ENCODE data around the gene ZNF473.
"Not testable (repeated sequence)": the region's sequence is repeated elsewhere in the genome, so short reads cannot be mapped to it uniquely, and the experiment has no call there.

The ZNF473 gene

DNA sequence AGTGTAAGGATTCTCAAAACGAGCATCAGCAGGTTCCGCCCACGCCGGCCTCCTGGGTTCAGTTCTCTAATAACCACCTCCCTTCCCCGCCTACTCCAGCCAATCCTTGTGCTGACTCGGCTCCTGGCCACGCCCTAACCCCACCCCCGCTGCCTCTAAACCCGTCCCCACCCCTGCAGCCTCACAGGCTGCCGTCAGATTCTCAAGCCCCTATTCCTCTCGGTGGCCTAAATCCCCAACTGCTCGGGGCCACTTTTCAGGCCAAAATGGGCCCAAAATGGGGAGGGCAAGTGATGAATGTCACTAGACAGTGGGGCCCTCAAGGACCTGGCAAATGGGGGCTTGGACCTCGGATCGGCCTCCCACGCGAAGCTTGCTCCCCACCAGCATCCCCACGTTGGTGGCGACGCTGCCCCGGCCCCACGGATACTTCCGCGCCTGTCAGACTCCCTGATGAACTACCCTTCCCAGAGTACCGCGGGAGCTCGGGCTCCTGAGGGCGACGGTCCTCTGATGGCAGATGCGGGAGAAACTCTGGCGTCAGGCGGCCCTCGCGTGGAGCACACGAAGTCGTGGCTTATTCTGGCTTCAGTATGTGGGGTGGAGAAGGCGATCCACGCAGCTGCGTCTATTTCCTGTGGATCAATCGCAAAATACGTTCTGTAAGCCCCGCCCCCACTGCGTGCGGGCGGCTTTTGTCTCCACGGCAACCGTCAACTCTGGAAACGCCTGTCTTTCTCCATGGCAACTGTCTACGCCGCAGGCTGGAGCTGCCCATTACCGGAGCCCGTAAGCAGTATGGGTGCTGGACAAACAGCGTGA lies 24.8 kb downstream of the ZNF473 start:
- peak; percentile 74 to 88 (median 85) for DNase-seq (ENCODE audit: low read depth in 3 of 3)

DNA sequence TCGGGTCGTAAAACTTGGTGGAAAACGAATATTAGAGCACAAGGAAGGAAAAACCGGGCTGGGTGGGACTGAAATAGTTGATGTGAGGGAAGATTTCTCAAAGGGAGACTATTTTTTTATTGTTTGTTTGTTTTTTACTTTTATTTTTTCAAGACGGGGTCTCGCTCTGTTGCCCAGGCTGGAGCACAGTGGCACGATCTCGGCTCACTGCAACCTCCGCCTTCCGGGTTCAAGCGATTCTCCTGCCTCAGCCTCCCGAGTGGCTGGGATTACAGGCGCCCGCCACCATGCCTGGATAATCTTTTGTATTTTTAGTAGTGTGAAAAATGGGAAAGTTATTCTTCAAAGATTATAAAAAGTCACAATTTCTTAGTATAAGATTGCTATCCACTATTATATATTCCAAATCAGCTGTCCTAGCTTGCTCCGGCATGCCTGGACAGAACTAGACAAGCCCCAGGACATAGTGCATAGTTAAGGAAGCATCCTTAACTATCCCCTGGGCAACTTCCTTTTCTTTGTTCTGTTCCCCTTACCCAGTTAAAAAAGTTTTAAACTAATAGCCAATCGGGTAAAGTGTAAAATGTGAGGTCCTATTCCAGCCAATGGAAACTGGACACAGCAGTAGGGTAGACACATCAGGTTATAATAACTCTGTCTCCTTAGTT lies 25.6 kb downstream of the ZNF473 start:
- not testable (repeated sequence) for DNase-seq (ENCODE audit: low read depth in 3 of 3)

DNA sequence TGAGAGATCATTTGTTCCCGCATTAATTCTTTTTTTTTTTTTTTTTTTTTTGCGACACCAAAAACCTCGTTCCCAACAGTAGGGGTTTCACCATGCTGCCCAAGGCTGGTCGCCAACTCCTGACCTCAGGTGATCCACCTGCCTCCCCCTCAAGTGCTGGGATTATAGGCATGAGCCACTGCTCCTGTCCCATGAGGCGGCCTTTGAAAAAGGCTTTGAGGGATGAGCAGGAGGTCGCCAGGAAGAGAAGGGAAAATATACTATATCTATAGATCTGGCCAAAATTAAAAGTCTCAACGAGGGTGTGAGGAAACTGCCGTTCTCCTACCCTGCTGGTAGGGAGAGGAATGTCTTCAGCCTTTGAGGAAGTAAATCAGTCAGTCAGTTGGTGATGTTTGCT lies 26.2 kb downstream of the ZNF473 start:
- DNase-seq (ENCODE audit: low read depth in 3 of 3): no peak

DNA sequence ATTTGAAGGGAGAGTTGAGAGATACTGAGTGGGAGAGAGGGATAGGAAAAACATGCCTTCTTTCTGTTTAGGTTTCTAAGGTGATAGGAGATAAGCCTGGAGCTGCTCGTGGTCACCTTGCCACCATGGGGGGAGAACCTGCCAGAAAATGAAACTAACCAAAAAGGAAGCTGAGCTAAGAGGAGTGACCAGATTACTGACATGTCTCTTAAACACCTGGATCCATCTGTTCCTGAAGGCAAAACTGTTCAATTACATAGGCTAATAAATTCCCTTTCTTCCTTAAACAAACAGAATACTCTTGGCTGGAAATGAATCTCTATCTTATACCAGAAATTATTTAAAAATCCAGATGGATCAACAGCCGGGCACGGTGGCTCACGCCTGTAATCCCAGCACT lies 27.3 kb downstream of the ZNF473 start:
- no peak for DNase-seq (ENCODE audit: low read depth in 3 of 3)

DNA sequence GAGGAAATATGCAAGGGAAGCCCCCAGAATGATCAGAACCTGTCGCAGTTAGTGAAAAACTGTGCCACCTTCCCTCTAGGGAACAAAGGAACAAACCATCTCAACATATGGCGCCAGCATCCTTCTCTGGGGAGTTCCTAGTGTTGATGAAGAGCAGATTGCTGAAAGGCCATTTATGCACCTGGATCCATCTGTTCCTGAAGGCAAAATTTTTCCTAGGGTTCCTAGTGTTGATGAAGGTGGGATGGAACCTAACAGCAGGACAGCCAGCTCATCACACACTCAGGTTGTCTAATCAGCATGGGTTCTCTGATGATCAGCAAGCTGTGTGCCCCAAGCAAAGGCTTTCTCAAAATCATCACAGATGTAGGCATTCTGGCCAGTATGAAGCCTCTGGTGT lies 32.6 kb downstream of the ZNF473 start:
- DNase-seq (ENCODE audit: low read depth in 3 of 3): no peak

- no peak for DNase-seq (ENCODE audit: low read depth in 3 of 3)
Observed at GRCh38 chr19:50059045-50059444, 33.2 kb downstream of the ZNF473 start.

DNA sequence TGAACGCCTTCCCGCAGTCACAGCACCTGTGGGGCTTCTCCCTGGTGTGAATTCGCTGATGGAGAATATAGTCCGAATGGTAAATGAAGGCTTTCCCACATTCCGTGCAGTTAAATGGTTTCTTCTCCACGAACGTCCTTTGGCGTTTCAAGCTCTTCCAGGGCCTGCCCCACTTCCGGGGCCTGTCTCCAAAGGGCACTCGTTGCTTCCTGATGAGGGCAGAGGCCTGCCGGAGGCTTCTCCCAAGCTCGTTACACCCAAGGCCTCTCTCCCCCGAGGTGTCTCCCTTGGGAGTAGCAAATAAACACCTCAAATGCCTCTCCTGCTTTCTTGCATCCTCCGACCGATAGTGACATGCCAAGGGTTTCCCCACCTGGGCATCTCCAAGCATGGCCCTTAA lies 34.3 kb downstream of the ZNF473 start:
- DNase-seq (ENCODE audit: low read depth in 3 of 3): no peak

- no peak for DNase-seq (ENCODE audit: low read depth in 3 of 3)
Observed at GRCh38 chr19:50061650-50062049, 35.8 kb downstream of the ZNF473 start.

DNA sequence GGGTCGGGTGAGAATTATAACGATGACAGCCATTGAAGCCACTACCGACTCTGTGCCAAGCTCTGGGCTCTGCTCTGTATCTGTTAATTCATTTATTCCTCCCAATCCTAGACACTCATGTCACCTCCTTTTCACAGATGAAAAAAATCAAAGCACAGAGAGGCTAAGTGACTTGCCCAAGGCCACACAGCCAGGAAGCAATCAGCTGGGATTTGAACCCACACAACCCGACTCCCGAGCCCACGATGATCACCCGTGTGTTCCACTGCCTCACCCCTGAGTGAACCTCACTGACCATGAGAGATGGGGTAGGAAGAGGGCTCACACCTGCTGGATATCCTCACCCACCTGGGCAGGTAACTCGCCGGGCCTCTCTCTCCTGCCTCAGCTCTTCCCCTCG lies 40.1 kb downstream of the ZNF473 start:
- DNase-seq (ENCODE audit: low read depth in 3 of 3): no peak

GRCh38 chr19:50067575-50067974 lies 41.8 kb downstream of the ZNF473 start:
- no peak for DNase-seq (ENCODE audit: low read depth in 3 of 3)

DNA sequence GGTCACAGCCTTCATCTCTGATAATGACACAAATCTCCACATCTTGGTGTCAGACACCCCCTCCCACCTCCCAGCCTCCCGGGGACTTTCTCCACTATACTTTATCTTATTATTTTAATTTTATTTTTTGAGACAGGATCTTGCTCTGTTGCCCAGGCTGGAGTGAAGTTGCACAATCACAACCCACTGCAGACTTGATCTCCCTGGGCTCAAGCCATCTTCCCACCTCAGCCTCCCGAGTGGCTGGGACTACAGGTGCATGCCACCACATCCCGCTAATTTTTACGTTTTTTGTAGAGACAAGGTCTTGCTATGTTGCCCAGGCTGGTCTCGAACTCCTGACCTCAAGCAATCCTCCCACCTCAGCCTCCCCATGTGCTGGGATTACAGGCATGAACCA lies 42.6 kb downstream of the ZNF473 start:
- DNase-seq (ENCODE audit: low read depth in 3 of 3): not testable (repeated sequence)

DNA sequence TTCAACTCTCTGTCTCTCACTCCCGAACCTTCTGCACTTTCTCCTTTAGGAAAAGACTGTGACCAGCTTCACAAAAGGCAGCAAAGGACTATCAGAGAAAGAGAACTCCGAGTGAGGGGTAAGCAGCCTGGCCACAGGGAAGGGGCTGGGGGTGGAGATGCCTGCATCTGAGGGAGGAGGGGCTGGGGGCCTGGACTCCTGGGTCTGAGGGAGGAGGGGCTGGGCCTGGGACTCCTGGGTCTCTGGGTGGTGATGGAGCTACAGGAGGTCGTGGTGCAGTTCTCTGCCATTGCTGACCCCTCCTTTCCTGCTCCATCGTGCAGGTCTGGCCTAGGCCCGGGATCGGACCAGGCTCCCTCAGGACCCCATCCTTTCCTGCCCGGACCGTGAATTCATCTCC lies 49.3 kb downstream of the ZNF473 start:
- DNase-seq (ENCODE audit: low read depth in 3 of 3): not testable (repeated sequence)

GRCh38 chr19:50075644-50076372 lies 50.0 kb downstream of the ZNF473 start:
- not testable (repeated sequence) for DNase-seq (ENCODE audit: low read depth in 3 of 3)

DNA sequence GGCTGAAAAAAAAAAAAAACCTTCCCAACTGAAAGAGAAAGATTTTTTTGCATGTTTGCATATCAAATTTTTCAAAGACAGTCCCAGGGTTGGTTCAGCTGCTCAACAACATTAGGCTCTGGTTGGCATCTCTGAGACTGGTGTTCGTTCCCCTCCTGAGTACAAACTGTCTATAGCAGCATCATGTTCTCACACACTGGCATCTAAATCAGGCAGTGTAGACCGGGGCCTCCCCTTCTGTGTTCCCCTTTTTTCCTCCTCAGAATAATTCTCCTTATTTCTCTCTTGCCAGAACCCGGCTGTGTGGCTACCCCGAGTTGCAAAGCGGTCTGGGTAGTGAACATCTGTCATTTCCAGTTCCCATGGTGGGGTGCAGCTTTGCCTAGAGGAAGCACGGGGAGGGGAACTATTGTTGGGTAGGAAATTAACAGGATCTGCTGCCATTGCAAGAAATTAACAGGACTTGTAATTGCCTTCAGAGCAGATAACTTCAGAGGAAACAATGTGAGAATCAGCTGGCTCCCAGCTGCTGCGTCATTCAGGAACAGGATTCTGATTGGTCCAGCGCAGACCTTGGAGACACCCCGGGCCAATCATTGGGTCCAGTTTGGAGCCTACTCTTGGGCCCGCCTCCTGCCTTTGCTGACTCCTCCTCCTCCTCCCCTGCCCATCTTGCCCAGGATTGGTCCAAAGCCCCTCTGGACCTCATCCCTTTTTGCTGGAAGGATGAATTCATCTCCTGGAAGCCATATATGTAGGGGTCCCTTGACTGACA lies 51.0 kb downstream of the ZNF473 start:
- DNase-seq (ENCODE audit: low read depth in 3 of 3): not testable (repeated sequence)

DNA sequence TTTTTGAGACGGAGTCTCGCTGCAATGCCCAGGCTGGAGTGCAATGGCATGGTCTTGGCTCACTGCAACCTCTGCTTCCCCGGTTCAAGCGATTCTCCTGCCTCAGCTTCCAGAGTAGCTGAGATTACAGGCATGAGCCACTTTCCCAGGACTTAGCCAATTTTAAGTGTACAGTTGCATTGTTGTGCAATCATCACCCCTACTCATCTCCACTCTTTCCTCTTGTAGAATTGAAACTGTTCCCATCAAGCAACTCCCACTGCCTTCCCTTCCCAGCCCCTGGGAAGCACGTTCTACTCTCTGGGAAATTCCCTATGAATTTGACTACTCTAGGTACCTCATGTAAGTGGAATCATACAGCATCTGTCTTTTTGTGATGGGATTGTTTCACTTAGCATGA lies 53.2 kb downstream of the ZNF473 start:
- DNase-seq (ENCODE audit: low read depth in 3 of 3): not testable (repeated sequence)

GRCh38 chr19:50084440-50084839 lies 58.6 kb downstream of the ZNF473 start:
- DNase-seq (ENCODE audit: low read depth in 3 of 3): not testable (repeated sequence)

GRCh38 chr19:50087153-50087552 lies 61.3 kb downstream of the ZNF473 start:
- not testable (repeated sequence) for DNase-seq (ENCODE audit: low read depth in 3 of 3)

DNA sequence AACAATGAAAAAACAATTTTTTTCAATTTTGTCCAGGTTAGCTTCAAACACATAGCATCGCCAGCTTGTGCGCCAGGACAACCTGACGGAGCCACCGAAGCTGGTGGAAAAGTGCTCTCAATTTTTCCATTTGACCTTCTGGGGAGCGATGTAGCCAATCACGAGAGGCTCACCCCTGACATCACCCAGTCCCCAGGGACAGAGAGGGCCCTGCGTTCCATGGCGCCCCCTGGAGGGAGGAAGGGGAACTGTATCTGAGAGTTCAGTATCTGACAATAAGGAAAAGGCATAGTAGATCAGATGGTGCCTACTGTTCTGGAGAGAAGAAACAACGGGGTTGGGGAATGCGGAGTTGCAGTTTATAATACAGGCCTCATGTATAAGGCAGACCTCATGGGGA lies 64.9 kb downstream of the ZNF473 start:
- DNase-seq (ENCODE audit: low read depth in 3 of 3): peak in 2 of 3 experiments; percentile 3 to 6

- DNase-seq (ENCODE audit: low read depth in 3 of 3): not testable (repeated sequence)
Observed at GRCh38 chr19:50091786-50092185, 66.0 kb downstream of the ZNF473 start.

DNA sequence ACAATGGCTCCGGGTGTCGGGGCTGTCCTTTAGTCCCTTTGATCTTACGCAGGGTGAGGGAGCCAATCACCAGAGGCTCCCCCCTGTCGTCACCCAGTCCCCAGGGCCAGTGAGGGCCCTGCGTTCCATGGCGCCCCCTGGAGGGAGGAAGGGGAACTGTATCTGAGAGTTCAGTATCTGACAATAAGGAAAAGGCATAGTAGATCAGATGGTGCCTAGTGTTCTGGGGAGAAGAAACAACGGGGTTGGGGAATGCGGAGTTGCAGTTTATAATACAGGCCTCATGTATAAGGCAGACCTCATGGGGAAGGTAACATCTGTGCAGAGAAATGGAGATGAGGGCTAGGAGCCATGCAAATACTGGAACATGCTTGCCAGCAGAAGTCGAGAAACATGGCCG lies 66.8 kb downstream of the ZNF473 start:
- not testable (repeated sequence) for DNase-seq (ENCODE audit: low read depth in 3 of 3)

DNA sequence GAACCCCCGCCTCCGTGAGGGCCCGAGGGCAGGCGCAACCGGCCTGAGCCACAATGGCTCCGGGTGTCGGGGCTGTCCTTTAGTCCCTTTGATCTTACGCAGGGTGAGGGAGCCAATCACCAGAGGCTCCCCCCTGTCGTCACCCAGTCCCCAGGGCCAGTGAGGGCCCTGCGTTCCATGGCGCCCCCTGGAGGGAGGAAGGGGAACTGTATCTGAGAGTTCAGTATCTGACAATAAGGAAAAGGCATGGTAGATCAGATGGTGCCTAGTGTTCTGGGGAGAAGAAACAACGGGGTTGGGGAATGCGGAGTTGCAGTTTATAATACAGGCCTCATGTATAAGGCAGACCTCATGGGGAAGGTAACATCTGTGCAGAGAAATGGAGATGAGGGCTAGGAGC lies 72.1 kb downstream of the ZNF473 start:
- DNase-seq (ENCODE audit: low read depth in 3 of 3): not testable (repeated sequence)

- not testable (repeated sequence) for DNase-seq (ENCODE audit: low read depth in 3 of 3)
Observed at GRCh38 chr19:50098892-50099291, 73.1 kb downstream of the ZNF473 start.
